ENCODE measurements around the gene GALNT12.

GRCh38 chr9:98787766-98788335 lies 19.6 kb upstream of the GALNT12 start:
- TF ChIP-seq CTCF (IDR thresholded peaks at IDR 0.05 in 2 of 3, conservative IDR thresholded peaks at IDR 0.05 in 1 of 3; ENCODE audit: borderline replicate concordance in 1 of 3, insufficient read depth in 1 of 3, low read depth in 2 of 3, low read length in 2 of 3): no peak
- no peak for TF ChIP-seq ZNF274 (IDR thresholded peaks at IDR 0.05; ENCODE audit: low read depth, low read length)
- no peak for TF ChIP-seq EZH2phosphoT487 (IDR thresholded peaks at IDR 0.05; ENCODE audit: borderline replicate concordance)
